ENCODE measurements around the gene IFNA8.

DNA sequence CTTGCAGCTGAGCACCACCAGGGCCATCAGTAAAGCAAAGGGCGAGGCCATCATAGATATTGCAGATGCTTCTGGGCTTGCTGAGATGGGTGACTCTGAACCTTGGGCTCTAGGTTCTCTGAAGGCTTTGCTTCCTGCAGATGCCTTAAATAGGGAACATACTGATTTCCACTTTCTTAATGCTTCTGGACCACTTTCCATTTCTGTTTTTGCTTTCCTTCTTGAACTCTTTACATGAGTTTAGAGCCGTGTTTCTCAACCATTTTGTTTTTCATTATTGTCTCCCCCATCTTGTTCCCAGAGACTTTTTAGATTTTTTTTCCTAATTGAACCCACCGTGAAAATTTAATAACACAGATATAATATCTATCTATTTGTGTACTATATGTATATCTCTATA is 41.0 kb upstream of the IFNA8 start, which contains the start of gene IFNA13:
- TF ChIP-seq, protein P1, sequence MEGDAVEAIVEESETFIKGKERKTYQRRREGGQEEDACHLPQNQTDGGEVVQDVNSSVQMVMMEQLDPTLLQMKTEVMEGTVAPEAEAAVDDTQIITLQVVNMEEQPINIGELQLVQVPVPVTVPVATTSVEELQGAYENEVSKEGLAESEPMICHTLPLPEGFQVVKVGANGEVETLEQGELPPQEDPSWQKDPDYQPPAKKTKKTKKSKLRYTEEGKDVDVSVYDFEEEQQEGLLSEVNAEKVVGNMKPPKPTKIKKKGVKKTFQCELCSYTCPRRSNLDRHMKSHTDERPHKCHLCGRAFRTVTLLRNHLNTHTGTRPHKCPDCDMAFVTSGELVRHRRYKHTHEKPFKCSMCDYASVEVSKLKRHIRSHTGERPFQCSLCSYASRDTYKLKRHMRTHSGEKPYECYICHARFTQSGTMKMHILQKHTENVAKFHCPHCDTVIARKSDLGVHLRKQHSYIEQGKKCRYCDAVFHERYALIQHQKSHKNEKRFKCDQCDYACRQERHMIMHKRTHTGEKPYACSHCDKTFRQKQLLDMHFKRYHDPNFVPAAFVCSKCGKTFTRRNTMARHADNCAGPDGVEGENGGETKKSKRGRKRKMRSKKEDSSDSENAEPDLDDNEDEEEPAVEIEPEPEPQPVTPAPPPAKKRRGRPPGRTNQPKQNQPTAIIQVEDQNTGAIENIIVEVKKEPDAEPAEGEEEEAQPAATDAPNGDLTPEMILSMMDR (IDR thresholded peaks at IDR 0.05; ENCODE audit: low read depth, low read length) = no peak
- no peak for TF ChIP-seq EZH2phosphoT487 (IDR thresholded peaks at IDR 0.05; ENCODE audit: low read depth)

Measured in OCI-LY3 (cell line).